Prostate gland (tissue), 2 donors: ENCODE results near the gene SLC43A3. TPM values are rescaled to one million over a fixed set of nuclear protein-coding genes. Genes with fewer than 3 reads are reported as not detected.

Experiments
- DNase-seq: peaks from one replicate; pipeline ENCODE4 v3.0.0-alpha.2; 2019; ENCODE audit warnings: low spot score
- H3K27ac ChIP-seq, 2 donors: fragments of 200-600 bp; sonication (generic); 2 replicates each; pipeline ENCODE4 v1.5.1; 2017 to 2019
- H3K27me3 ChIP-seq: fragments of 200-600 bp; sonication (generic); replicated peaks from 2 replicates; pipeline ENCODE4 v1.5.1; 2019; ENCODE audit not compliant: insufficient read depth
- H3K36me3 ChIP-seq, 2 donors: fragments of 200-600 bp; sonication (generic); 1 replicate in 1 of 2; 2 replicates in 1 of 2; pipeline versions ENCODE4 v1.5.1 to v1.8.1; 2017 to 2019
- H3K4me1 ChIP-seq: fragments of 200-600 bp; sonication (generic); replicated peaks from 2 replicates; pipeline ENCODE4 v1.5.1; 2019
- H3K4me3 ChIP-seq, 2 donors: fragments of 200-600 bp; sonication (generic); 2 replicates each; pipeline ENCODE4 v1.5.1; 2017 to 2019
- H3K9me3 ChIP-seq: fragments of 200-600 bp; sonication (generic); 2 replicates; pipeline ENCODE4 v1.5.1; 2017
- CTCF ChIP-seq, 4 experiments: fragments of 200-600 bp in 2 of 4; fragments of 450-650 bp in 2 of 4; sonication (generic) in 2 of 4; IDR thresholded peaks; 1 replicate in 3 of 4; 2 replicates in 1 of 4; pipeline ENCODE4 v1.5.1; 2016 to 2019; ENCODE audit warnings: antibody characterized with exemption in 4 of 4, mild to moderate bottlenecking in 2 of 4, moderate library complexity in 2 of 4
- POLR2A ChIP-seq: fragments of 450-650 bp; IDR thresholded peaks from one replicate; pipeline ENCODE4 v1.6.1; 2016; ENCODE audit warnings: antibody characterized with exemption, mild to moderate bottlenecking
- POLR2AphosphoS5 ChIP-seq: sonication (generic); formaldehyde crosslinking; IDR thresholded peaks from one replicate; pipeline ENCODE4 v1.6.1; 2017; ENCODE audit warnings: antibody characterized with exemption
- WGBS: methylation state at CpG from one replicate; pipeline ENCODE4 v1.1.5; 2018; 5-methylcytosine and 5-hydroxymethylcytosine counted together
- intact Hi-C: fragments of 100-400 bp; cut with DNase I; formaldehyde crosslinking; loops from one replicate; pipeline ENCODE4 v1.14.2; 2022
- total RNA-seq, 2 donors: library from RNA; depleted of rRNA; stranded (reverse); fragments of >200 nt; gene quantifications; one replicate each; pipeline ENCODE4 v1.1.0, GENCODE V29; 2016

SLC43A3 gene
- total RNA-seq, 2 donors from 2014 or later: 23.3 to 39.8 TPM

GRCh38 chr11:57468276-57468675 lies 41.4 kb upstream of the SLC43A3 start:
- 57% methylated on average over 4 of the region's 4 CpGs for WGBS
- Histone ChIP-seq H3K27me3 (no peaks in the 10 kb centered on the region), H3K4me3 (no peak overlapping the region), H3K9me3 (no peaks in the 10 kb centered on the region), H3K36me3 (no peaks in the 10 kb centered on the region), H3K27ac (no peak overlapping the region), H3K4me1 (no peaks in the 10 kb centered on the region)
- no peak for TF ChIP-seq CTCF (IDR thresholded peaks at IDR 0.05)
- no peak for TF ChIP-seq POLR2AphosphoS5
- no peak for TF ChIP-seq POLR2A
- DNase-seq: no peak
- intact Hi-C loops: no loop called here

- Histone ChIP-seq H3K9me3 (no peaks in the 10 kb centered on the region), H3K27me3 (no peaks in the 10 kb centered on the region), H3K4me1 (no peaks in the 10 kb centered on the region), H3K27ac (no peak overlapping the region), H3K36me3 (no peaks in the 10 kb centered on the region), H3K4me3 (no peak overlapping the region)
- TF ChIP-seq CTCF (IDR thresholded peaks at IDR 0.05): no peak
- TF ChIP-seq POLR2A: no peak
- no peak for TF ChIP-seq POLR2AphosphoS5
- intact Hi-C loops: no loop called here
- 55% methylated on average over 23 of the region's 23 CpGs for WGBS
- DNase-seq: no peak
These were observed 40.7 kb upstream of the SLC43A3 start for GRCh38 chr11:57467508-57468157.

- TF ChIP-seq CTCF (IDR thresholded peaks at IDR 0.05): no peak
- TF ChIP-seq POLR2A: no peak
- TF ChIP-seq POLR2AphosphoS5: no peak
- DNase-seq: no peak
- Histone ChIP-seq H3K4me1 (no peaks in the 10 kb centered on the region), H3K9me3 (no peaks in the 10 kb centered on the region), H3K4me3 (no peak overlapping the region), H3K36me3 (no peaks in the 10 kb centered on the region), H3K27me3 (no peaks in the 10 kb centered on the region), H3K27ac (no peak overlapping the region)
- 56% methylated on average over 4 of the region's 4 CpGs for WGBS
- intact Hi-C loops: no loop called here
These were observed 39.8 kb upstream of the SLC43A3 start for GRCh38 chr11:57466680-57467079.

GRCh38 chr11:57464539-57465181 lies 37.7 kb upstream of the SLC43A3 start:
- intact Hi-C loops: no loop called here
- 41% methylated on average over 28 of the region's 30 CpGs for WGBS
- no peak for DNase-seq
- peaks cover 8% of the 10 kb centered on the region for H3K4me1 ChIP-seq
- no peak overlapping the region for H3K27ac ChIP-seq
- no peaks in the 10 kb centered on the region for H3K27me3 ChIP-seq
- H3K36me3 ChIP-seq: no peaks in the 10 kb centered on the region
- TF ChIP-seq CTCF (IDR thresholded peaks at IDR 0.05): no peak
- H3K9me3 ChIP-seq: no peaks in the 10 kb centered on the region
- H3K4me3 ChIP-seq: no peak overlapping the region
